ENCODE data around the gene MACROD1.

MACROD1 gene

GRCh38 chr11:64074239-64074638 lies 91.7 kb downstream of the MACROD1 start:
- DNase-seq (ENCODE audit: low spot score) = no peak

GRCh38 chr11:64073542-64073941 lies 92.4 kb downstream of the MACROD1 start:
- no peak for DNase-seq (ENCODE audit: low spot score)

GRCh38 chr11:64072871-64073270 lies 93.0 kb downstream of the MACROD1 start:
- DNase-seq (ENCODE audit: low spot score) = no peak

GRCh38 chr11:64072403-64072802 lies 93.5 kb downstream of the MACROD1 start:
- no peak for DNase-seq (ENCODE audit: low spot score)

- no peak for DNase-seq (ENCODE audit: low spot score)
Observed at GRCh38 chr11:64071849-64072248, 94.1 kb downstream of the MACROD1 start.

- DNase-seq (ENCODE audit: low spot score) = no peak
Observed at GRCh38 chr11:64070314-64070681, 95.6 kb downstream of the MACROD1 start.

- no peak for DNase-seq (ENCODE audit: low spot score)
Observed at GRCh38 chr11:64069401-64070313, 96.3 kb downstream of the MACROD1 start.

GRCh38 chr11:64068705-64069400 lies 97.1 kb downstream of the MACROD1 start:
- no peak for DNase-seq (ENCODE audit: low spot score)

GRCh38 chr11:64067230-64067993 lies 98.5 kb downstream of the MACROD1 start:
- DNase-seq (ENCODE audit: low spot score) = no peak

- no peak for DNase-seq (ENCODE audit: low spot score)
Observed at GRCh38 chr11:64065712-64066111, 100.2 kb downstream of the MACROD1 start.

- no peak for DNase-seq (ENCODE audit: low spot score)
Observed at GRCh38 chr11:64065141-64065465, 100.8 kb downstream of the MACROD1 start.

GRCh38 chr11:64064374-64065140 lies 101.4 kb downstream of the MACROD1 start:
- no peak for DNase-seq (ENCODE audit: low spot score)

- no peak for DNase-seq (ENCODE audit: low spot score)
Observed at GRCh38 chr11:64063777-64064176, 102.1 kb downstream of the MACROD1 start.

- no peak for DNase-seq (ENCODE audit: low spot score)
Observed at GRCh38 chr11:64062185-64063039, 103.5 kb downstream of the MACROD1 start.

GRCh38 chr11:64060861-64061444 lies 105.0 kb downstream of the MACROD1 start:
- peak; percentile 91 for DNase-seq (ENCODE audit: low spot score)

- no peak for DNase-seq (ENCODE audit: low spot score)
Observed at GRCh38 chr11:64060263-64060860, 105.6 kb downstream of the MACROD1 start.

GRCh38 chr11:64059339-64060140 lies 106.4 kb downstream of the MACROD1 start:
- no peak for DNase-seq (ENCODE audit: low spot score)

- no peak for DNase-seq (ENCODE audit: low spot score)
Observed at GRCh38 chr11:64058494-64058893, 107.4 kb downstream of the MACROD1 start.

GRCh38 chr11:64057890-64058289 lies 108.0 kb downstream of the MACROD1 start:
- DNase-seq (ENCODE audit: low spot score) = peak; percentile 78

All from D341Med (cell line).